Uterus (tissue), 4 donors: ENCODE measurements around the gene DFFA. TPM values are rescaled to one million over a fixed set of nuclear protein-coding genes. Genes with fewer than 3 reads are reported as not detected.

Experiments used
- DNase-seq, 2 donors: peaks; one replicate each; pipeline ENCODE4 v3.0.0-alpha.2; 2019 to 2020
- H3K27ac ChIP-seq, 2 donors: fragments of 200-600 bp; sonication (generic); 1 replicate in 1 of 2; 2 replicates in 1 of 2; pipeline ENCODE4 v1.5.1; 2016 to 2018
- H3K27me3 ChIP-seq, 2 donors: fragments of 200-600 bp; sonication (generic); one replicate each; pipeline ENCODE4 v1.5.1; 2018 to 2019; ENCODE audit warnings: control low read depth in 1 of 2
- H3K36me3 ChIP-seq, 2 donors: fragments of 200-600 bp; sonication (generic); one replicate each; pipeline ENCODE4 v1.5.1; 2019; ENCODE audit warnings: control low read depth in 1 of 2
- H3K4me1 ChIP-seq, 2 donors: fragments of 200-600 bp; sonication (generic); one replicate each; pipeline ENCODE4 v1.5.1; 2018 to 2019; ENCODE audit warnings: control low read depth in 1 of 2
- H3K4me3 ChIP-seq, 2 donors: fragments of 200-600 bp; sonication (generic); 1 replicate in 1 of 2; 2 replicates in 1 of 2; pipeline ENCODE4 v1.5.1; 2018 to 2019; ENCODE audit warnings: mild to moderate bottlenecking in 1 of 2
- H3K9me3 ChIP-seq, 2 donors: fragments of 200-600 bp; sonication (generic); one replicate each; pipeline ENCODE4 v1.5.1; 2019; ENCODE audit warnings: control low read depth in 1 of 2
- CTCF ChIP-seq, 4 experiments: fragments of 200-600 bp in 2 of 4; fragments of 450-650 bp in 2 of 4; sonication (generic) in 2 of 4; IDR thresholded peaks; one replicate each; pipeline ENCODE4 v1.5.1; 2016 to 2019; ENCODE audit warnings: antibody characterized with exemption in 4 of 4, mild to moderate bottlenecking in 2 of 4, moderate library complexity in 1 of 4
- POLR2A ChIP-seq, 2 donors: fragments of 450-650 bp; IDR thresholded peaks; one replicate each; pipeline ENCODE4 v1.6.1; 2016; ENCODE audit warnings: antibody characterized with exemption in 2 of 2, mild to moderate bottlenecking in 1 of 2, moderate library complexity in 1 of 2
- intact Hi-C: fragments of 100-400 bp; cut with DNase I; formaldehyde crosslinking; loops from one replicate; pipeline ENCODE4 v1.15.1; 2023; ENCODE audit warnings: low total_unique reads
- total RNA-seq, 4 donors: library from RNA; depleted of rRNA in 3 of 4; stranded (reverse); fragments of >200 nt in 3 of 4; gene quantifications; one replicate each; pipeline versions ENCODE4 v1.1.0 to v1.2.4, GENCODE V29; 2014 to 2023
- donor health status: DM: yes; HTN: yes; CAD: no.

DFFA gene
- total RNA-seq, 4 donors from 2014 or later = 5.1 to 41.6 (median 25.7) TPM

- Histone ChIP-seq H3K27ac (no peak overlapping the region), H3K27me3 (no peaks in the 10 kb centered on the region), H3K4me3 (no peak overlapping the region), H3K9me3 (no peaks in the 10 kb centered on the region), H3K4me1 (no peaks in the 10 kb centered on the region), H3K36me3 (no peaks in the 10 kb centered on the region)
- TF ChIP-seq CTCF (IDR thresholded peaks at IDR 0.05) = no peak
- TF ChIP-seq POLR2A (IDR thresholded peaks at IDR 0.05) = no peak
- intact Hi-C loops = no loop called here
- no peak for DNase-seq
These were observed 31.5 kb downstream of the DFFA start for GRCh38 chr1:10440794-10441193.

DNA sequence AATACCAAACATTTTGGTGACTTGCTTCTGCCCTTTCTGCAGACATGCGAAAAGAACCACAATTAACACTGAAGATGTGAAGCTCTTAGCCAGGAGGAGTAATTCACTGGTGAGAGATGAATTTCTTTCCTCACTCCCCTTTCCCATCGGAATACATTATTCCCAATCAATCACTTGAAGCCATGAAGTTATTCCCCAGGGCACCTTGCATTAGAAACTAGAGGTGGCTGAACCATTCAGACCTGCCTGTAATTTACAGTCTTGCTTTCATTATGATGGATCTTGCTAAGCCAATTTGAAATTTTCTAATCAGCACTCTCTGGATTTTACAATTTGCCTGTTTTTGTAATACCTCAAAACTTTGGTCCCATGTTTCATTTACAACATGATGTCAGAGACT is 32.0 kb downstream of the DFFA start:
- Histone ChIP-seq H3K27ac (no peak overlapping the region), H3K36me3 (no peaks in the 10 kb centered on the region), H3K4me1 (no peaks in the 10 kb centered on the region)

GRCh38 chr1:10438677-10439163 is 33.6 kb downstream of the DFFA start:
- intact Hi-C loops = loop anchor here (10.0 kb wide), 1 partner anchor 56 kb away; no protein-coding TSS in a partner anchor
- Histone ChIP-seq H3K36me3 (no peaks in the 10 kb centered on the region), H3K9me3 (no peaks in the 10 kb centered on the region), H3K4me1 (no peaks in the 10 kb centered on the region), H3K27me3 (no peaks in the 10 kb centered on the region), H3K27ac (no peak overlapping the region), H3K4me3 (no peak overlapping the region)
- TF ChIP-seq CTCF (IDR thresholded peaks at IDR 0.05) (no peak), POLR2A (IDR thresholded peaks at IDR 0.05) (no peak)
- no peak for DNase-seq

More for the DNA sequence above, 32.0 kb downstream of the DFFA start:
- intact Hi-C loops = no loop called here
- Histone ChIP-seq H3K27me3 (no peaks in the 10 kb centered on the region), H3K9me3 (no peaks in the 10 kb centered on the region), H3K4me3 (no peak overlapping the region)
- no peak for TF ChIP-seq CTCF (IDR thresholded peaks at IDR 0.05)
- no peak for TF ChIP-seq POLR2A (IDR thresholded peaks at IDR 0.05)
- no peak for DNase-seq

DNA sequence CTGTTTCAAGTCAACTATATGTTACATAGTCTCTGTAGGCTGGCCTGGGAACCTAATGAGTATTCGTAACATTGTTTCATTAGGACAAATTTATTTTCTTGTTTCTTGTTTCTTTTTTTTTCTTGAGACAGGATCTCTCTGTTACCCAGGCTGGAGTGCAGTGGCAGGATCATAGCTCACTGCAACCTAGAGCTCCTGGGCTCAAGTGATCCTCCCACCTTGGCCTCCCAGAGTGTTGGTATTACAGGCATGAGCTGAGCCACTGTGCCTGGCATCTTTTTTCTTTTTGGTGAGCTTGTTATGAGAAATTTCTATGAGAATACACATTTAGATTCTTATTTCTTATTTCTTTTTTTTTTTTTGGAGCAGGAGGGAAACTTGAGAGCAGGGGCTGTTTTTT is 35.3 kb downstream of the DFFA start:
- Histone ChIP-seq H3K9me3 (no peaks in the 10 kb centered on the region), H3K27me3 (no peaks in the 10 kb centered on the region), H3K4me1 (no peaks in the 10 kb centered on the region), H3K27ac (no peak overlapping the region), H3K36me3 (no peaks in the 10 kb centered on the region), H3K4me3 (no peak overlapping the region)
- intact Hi-C loops = loop anchor here (10.0 kb wide), 1 partner anchor 58 kb away; no protein-coding TSS in a partner anchor
- no peak for DNase-seq
- no peak for TF ChIP-seq CTCF (IDR thresholded peaks at IDR 0.05)
- no peak for TF ChIP-seq POLR2A (IDR thresholded peaks at IDR 0.05)

- intact Hi-C loops = loop anchor here (10.0 kb wide), 1 partner anchor 60 kb away; no protein-coding TSS in a partner anchor
- Histone ChIP-seq H3K27ac (no peak overlapping the region), H3K36me3 (no peaks in the 10 kb centered on the region), H3K27me3 (no peaks in the 10 kb centered on the region), H3K4me3 (no peak overlapping the region), H3K9me3 (no peaks in the 10 kb centered on the region), H3K4me1 (no peaks in the 10 kb centered on the region)
- TF ChIP-seq CTCF (IDR thresholded peaks at IDR 0.05) (no peak), POLR2A (IDR thresholded peaks at IDR 0.05) (no peak)
- no peak for DNase-seq
These were observed 37.7 kb downstream of the DFFA start for GRCh38 chr1:10434590-10434989.
